ENCODE data around the gene DDX41. TPM values are rescaled to one million over a fixed set of nuclear protein-coding genes. Genes with fewer than 3 reads are reported as not detected.

DDX41 gene
- total RNA-seq, 1 donor from 2014 or later: 60.7 TPM

GRCh38 chr5:177528631-177529030 lies 11.9 kb upstream of the DDX41 start:
- H3K9me3 Mint-ChIP-seq: no peaks in the 10 kb centered on the region
- no peak overlapping the region for H3K9ac ChIP-seq
- no peaks in the 10 kb centered on the region for H3K27me3 Mint-ChIP-seq (ENCODE audit: insufficient read depth, low read depth)
- H3K27ac ChIP-seq: no peak overlapping the region
- no peaks in the 10 kb centered on the region for H3K4me1 ChIP-seq
- TF ChIP-seq, protein P1, sequence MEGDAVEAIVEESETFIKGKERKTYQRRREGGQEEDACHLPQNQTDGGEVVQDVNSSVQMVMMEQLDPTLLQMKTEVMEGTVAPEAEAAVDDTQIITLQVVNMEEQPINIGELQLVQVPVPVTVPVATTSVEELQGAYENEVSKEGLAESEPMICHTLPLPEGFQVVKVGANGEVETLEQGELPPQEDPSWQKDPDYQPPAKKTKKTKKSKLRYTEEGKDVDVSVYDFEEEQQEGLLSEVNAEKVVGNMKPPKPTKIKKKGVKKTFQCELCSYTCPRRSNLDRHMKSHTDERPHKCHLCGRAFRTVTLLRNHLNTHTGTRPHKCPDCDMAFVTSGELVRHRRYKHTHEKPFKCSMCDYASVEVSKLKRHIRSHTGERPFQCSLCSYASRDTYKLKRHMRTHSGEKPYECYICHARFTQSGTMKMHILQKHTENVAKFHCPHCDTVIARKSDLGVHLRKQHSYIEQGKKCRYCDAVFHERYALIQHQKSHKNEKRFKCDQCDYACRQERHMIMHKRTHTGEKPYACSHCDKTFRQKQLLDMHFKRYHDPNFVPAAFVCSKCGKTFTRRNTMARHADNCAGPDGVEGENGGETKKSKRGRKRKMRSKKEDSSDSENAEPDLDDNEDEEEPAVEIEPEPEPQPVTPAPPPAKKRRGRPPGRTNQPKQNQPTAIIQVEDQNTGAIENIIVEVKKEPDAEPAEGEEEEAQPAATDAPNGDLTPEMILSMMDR (IDR thresholded peaks at IDR 0.05): no peak
- no peak for TF ChIP-seq EZH2 (IDR thresholded peaks at IDR 0.05)
- TF ChIP-seq EZH2phosphoT487 (IDR thresholded peaks at IDR 0.05): no peak
- no peaks in the 10 kb centered on the region for H3K9me3 ChIP-seq (ENCODE audit: low read depth)
- no peak overlapping the region for H3K4me3 Mint-ChIP-seq
- no peaks in the 10 kb centered on the region for H3F3A ChIP-seq (ENCODE audit: low read depth)
- no peaks in the 10 kb centered on the region for H3K36me3 ChIP-seq
- H3K79me2 ChIP-seq (ENCODE audit: low read depth): no peaks in the 10 kb centered on the region
- H3K27me3 ChIP-seq: no peaks in the 10 kb centered on the region
- no peak overlapping the region for H2AFZ ChIP-seq (replicated peaks)
- peaks cover 18% of the 10 kb centered on the region for H3K36me3 Mint-ChIP-seq
- no peak overlapping the region for H3K4me2 ChIP-seq
- DNase-seq (ENCODE audit: low spot score): no peak
- H3K4me1 Mint-ChIP-seq: no peaks in the 10 kb centered on the region
- H3K27ac Mint-ChIP-seq: no peak overlapping the region
- peaks cover 27% of the 10 kb centered on the region for H4K20me1 ChIP-seq (ENCODE audit: low read depth)
- H3K4me3 ChIP-seq: no peak overlapping the region

GRCh38 chr5:177527595-177527994 lies 10.8 kb upstream of the DDX41 start:
- Histone ChIP-seq H3K36me3 (no peaks in the 10 kb centered on the region), H4K20me1 (ENCODE audit: low read depth) (peaks cover 23% of the 10 kb centered on the region), H3K27me3 (no peaks in the 10 kb centered on the region), H3K27ac (no peak overlapping the region), H3K4me1 (no peaks in the 10 kb centered on the region), H3F3A (ENCODE audit: low read depth) (no peaks in the 10 kb centered on the region), H3K9me3 (ENCODE audit: low read depth) (no peaks in the 10 kb centered on the region), H3K4me2 (no peak overlapping the region), H3K4me3 (no peak overlapping the region), H3K79me2 (ENCODE audit: low read depth) (no peaks in the 10 kb centered on the region), H2AFZ (replicated peaks) (no peak overlapping the region), H3K9ac (no peak overlapping the region)
- Mint-ChIP-seq H3K27me3 (ENCODE audit: insufficient read depth, low read depth) (no peaks in the 10 kb centered on the region), H3K27ac (no peak overlapping the region), H3K4me3 (no peak overlapping the region), H3K4me1 (no peaks in the 10 kb centered on the region), H3K9me3 (no peaks in the 10 kb centered on the region), H3K36me3 (peaks cover 17% of the 10 kb centered on the region)
- no peak for DNase-seq (ENCODE audit: low spot score)
- TF ChIP-seq EZH2phosphoT487 (IDR thresholded peaks at IDR 0.05): no peak
- no peak for TF ChIP-seq EZH2 (IDR thresholded peaks at IDR 0.05)
- TF ChIP-seq, protein P1 (IDR thresholded peaks at IDR 0.05): no peak

DNA sequence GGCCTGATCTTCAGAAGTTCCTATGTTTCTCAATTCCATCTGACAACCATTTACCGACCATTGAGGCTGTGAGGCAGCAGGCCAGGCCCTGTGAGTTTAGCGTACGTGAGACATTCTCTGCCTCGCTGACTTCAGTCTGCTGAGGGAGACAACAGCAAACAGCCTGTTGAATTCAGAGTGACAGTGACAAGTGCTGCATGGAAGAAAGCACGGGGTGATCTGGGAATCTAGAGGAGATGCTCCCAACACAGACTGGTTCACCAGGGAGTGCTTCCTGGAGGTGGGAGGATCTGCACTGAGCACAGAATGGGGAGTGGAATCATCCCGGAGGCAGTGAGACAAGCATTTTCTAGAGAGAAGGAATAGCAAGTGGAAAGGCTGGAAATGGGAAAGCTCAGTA lies 10.0 kb upstream of the DDX41 start:
- no peaks in the 10 kb centered on the region for H3F3A ChIP-seq (ENCODE audit: low read depth)
- no peaks in the 10 kb centered on the region for H3K36me3 ChIP-seq
- no peak for DNase-seq (ENCODE audit: low spot score)
- no peak overlapping the region for H3K4me2 ChIP-seq
- no peaks in the 10 kb centered on the region for H3K27me3 Mint-ChIP-seq (ENCODE audit: insufficient read depth, low read depth)
- peaks cover 14% of the 10 kb centered on the region for H3K36me3 Mint-ChIP-seq
- TF ChIP-seq EZH2 (IDR thresholded peaks at IDR 0.05) (no peak), EZH2phosphoT487 (IDR thresholded peaks at IDR 0.05) (no peak)
- TF ChIP-seq, protein P1 (IDR thresholded peaks at IDR 0.05): no peak
- no peak overlapping the region for H3K27ac Mint-ChIP-seq
- no peaks in the 10 kb centered on the region for H3K9me3 ChIP-seq (ENCODE audit: low read depth)
- H3K79me2 ChIP-seq (ENCODE audit: low read depth): no peaks in the 10 kb centered on the region
- no peak overlapping the region for H3K4me3 ChIP-seq
- no peaks in the 10 kb centered on the region for H3K4me1 Mint-ChIP-seq
- H3K4me3 Mint-ChIP-seq: no peak overlapping the region
- H3K9ac ChIP-seq: no peak overlapping the region
- H3K4me1 ChIP-seq: no peaks in the 10 kb centered on the region
- H3K9me3 Mint-ChIP-seq: no peaks in the 10 kb centered on the region
- H2AFZ ChIP-seq (replicated peaks): no peak overlapping the region
- H3K27ac ChIP-seq: no peak overlapping the region
- no peaks in the 10 kb centered on the region for H3K27me3 ChIP-seq
- H4K20me1 ChIP-seq (ENCODE audit: low read depth): peaks cover 20% of the 10 kb centered on the region

Measured in neural progenitor cell (in vitro differentiated cells).